ENCODE measurements around the gene CREBBP.
"Not testable (repeated sequence)": the region's sequence is repeated elsewhere in the genome, so short reads cannot be mapped to it uniquely, and the experiment has no call there.

The CREBBP gene

GRCh38 chr16:3880623-3881498 is at the start of gene CREBBP:
TSS of gene CREBBP (minus strand) at chr16:3880713. CDS start at chr16:3879916, 797 bp downstream.
- H3K27ac ChIP-seq = peak within 1 kb of the TSS; percentile 94
- peaks cover 29% of the 10 kb centered on the region for H3K36me3 ChIP-seq
- TF ChIP-seq CTCF (IDR thresholded peaks at IDR 0.05; ENCODE audit: low read depth, low read length) = no peak
- peak within 1 kb of the TSS; percentile 67 for H3K4me3 ChIP-seq (ENCODE audit: low read depth, low read length)
- H3K27me3 ChIP-seq (ENCODE audit: insufficient read depth, low read depth, severe bottlenecking) = no peaks in the 10 kb centered on the region
- no peaks in the 10 kb centered on the region for H3K9me3 ChIP-seq (ENCODE audit: severe bottlenecking)
- peak; percentile 78 for DNase-seq

GRCh38 chr16:3927147-3927546 is 46.6 kb upstream of the CREBBP start:
- not testable (repeated sequence) for DNase-seq; H3K9me3 ChIP-seq (ENCODE audit: severe bottlenecking); H3K4me3 ChIP-seq (ENCODE audit: low read depth, low read length); H3K36me3 ChIP-seq; H3K27me3 ChIP-seq (ENCODE audit: insufficient read depth, low read depth, severe bottlenecking); H3K27ac ChIP-seq

GRCh38 chr16:3924763-3925162 is 44.2 kb upstream of the CREBBP start:
- H3K9me3 ChIP-seq (ENCODE audit: severe bottlenecking) = no peaks in the 10 kb centered on the region
- H3K27me3 ChIP-seq (ENCODE audit: insufficient read depth, low read depth, severe bottlenecking) = no peaks in the 10 kb centered on the region
- no peaks in the 10 kb centered on the region for H3K36me3 ChIP-seq
- no peak for TF ChIP-seq CTCF (IDR thresholded peaks at IDR 0.05; ENCODE audit: low read depth, low read length)
- no peak overlapping the region for H3K27ac ChIP-seq
- H3K4me3 ChIP-seq (ENCODE audit: low read depth, low read length) = no peak overlapping the region
- DNase-seq = no peak

GRCh38 chr16:3922241-3922640 is 41.7 kb upstream of the CREBBP start:
- no peak for TF ChIP-seq CTCF (IDR thresholded peaks at IDR 0.05; ENCODE audit: low read depth, low read length)
- no peaks in the 10 kb centered on the region for H3K36me3 ChIP-seq
- no peaks in the 10 kb centered on the region for H3K27me3 ChIP-seq (ENCODE audit: insufficient read depth, low read depth, severe bottlenecking)
- no peak overlapping the region for H3K4me3 ChIP-seq (ENCODE audit: low read depth, low read length)
- no peak for DNase-seq
- peaks cover 6% of the 10 kb centered on the region for H3K9me3 ChIP-seq (ENCODE audit: severe bottlenecking)
- no peak overlapping the region for H3K27ac ChIP-seq

- Histone ChIP-seq H3K27me3 (ENCODE audit: insufficient read depth, low read depth, severe bottlenecking) (no peaks in the 10 kb centered on the region), H3K4me3 (ENCODE audit: low read depth, low read length) (no peak overlapping the region), H3K36me3 (no peaks in the 10 kb centered on the region), H3K27ac (no peak overlapping the region), H3K9me3 (ENCODE audit: severe bottlenecking) (peaks cover 10% of the 10 kb centered on the region)
- no peak for DNase-seq
- no peak for TF ChIP-seq CTCF (IDR thresholded peaks at IDR 0.05; ENCODE audit: low read depth, low read length)
Observed at GRCh38 chr16:3920206-3920605, 39.7 kb upstream of the CREBBP start.

GRCh38 chr16:3919413-3919812 is 38.9 kb upstream of the CREBBP start:
- DNase-seq = no peak

More at GRCh38 chr16:3919413-3919812, 38.9 kb upstream of the CREBBP start:
- Histone ChIP-seq H3K4me3 (ENCODE audit: low read depth, low read length) (no peak overlapping the region), H3K36me3 (no peaks in the 10 kb centered on the region), H3K27me3 (ENCODE audit: insufficient read depth, low read depth, severe bottlenecking) (no peaks in the 10 kb centered on the region), H3K9me3 (ENCODE audit: severe bottlenecking) (peaks cover 10% of the 10 kb centered on the region), H3K27ac (no peak overlapping the region)
- TF ChIP-seq CTCF (IDR thresholded peaks at IDR 0.05; ENCODE audit: low read depth, low read length) = no peak

Data from WERI-Rb-1 (cell line).